ENCODE measurements around the gene IFI27L2.

GRCh38 chr14:94143239-94143638, 13.8 kb upstream of the IFI27L2 start:
- TF ChIP-seq, protein P1, sequence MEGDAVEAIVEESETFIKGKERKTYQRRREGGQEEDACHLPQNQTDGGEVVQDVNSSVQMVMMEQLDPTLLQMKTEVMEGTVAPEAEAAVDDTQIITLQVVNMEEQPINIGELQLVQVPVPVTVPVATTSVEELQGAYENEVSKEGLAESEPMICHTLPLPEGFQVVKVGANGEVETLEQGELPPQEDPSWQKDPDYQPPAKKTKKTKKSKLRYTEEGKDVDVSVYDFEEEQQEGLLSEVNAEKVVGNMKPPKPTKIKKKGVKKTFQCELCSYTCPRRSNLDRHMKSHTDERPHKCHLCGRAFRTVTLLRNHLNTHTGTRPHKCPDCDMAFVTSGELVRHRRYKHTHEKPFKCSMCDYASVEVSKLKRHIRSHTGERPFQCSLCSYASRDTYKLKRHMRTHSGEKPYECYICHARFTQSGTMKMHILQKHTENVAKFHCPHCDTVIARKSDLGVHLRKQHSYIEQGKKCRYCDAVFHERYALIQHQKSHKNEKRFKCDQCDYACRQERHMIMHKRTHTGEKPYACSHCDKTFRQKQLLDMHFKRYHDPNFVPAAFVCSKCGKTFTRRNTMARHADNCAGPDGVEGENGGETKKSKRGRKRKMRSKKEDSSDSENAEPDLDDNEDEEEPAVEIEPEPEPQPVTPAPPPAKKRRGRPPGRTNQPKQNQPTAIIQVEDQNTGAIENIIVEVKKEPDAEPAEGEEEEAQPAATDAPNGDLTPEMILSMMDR (IDR thresholded peaks at IDR 0.05) = peak in 2 of 6 experiments; percentile 9 to 18
- TF ChIP-seq POLR2A (IDR thresholded peaks at IDR 0.05) = no peak

Data from adrenal gland (tissue), 5 donors.